Measurements from ENCODE around the gene MED8. TPM values are rescaled to one million over a fixed set of nuclear protein-coding genes. Genes with fewer than 3 reads are reported as not detected.

The MED8 gene
- total and polyA plus RNA-seq, 2 donors (not counting 1 experiment from before 2014, with no cell fraction given), result 49.7 to 69.2 TPM

GRCh38 chr1:43427941-43428340, 38.3 kb upstream of the MED8 start:
- Histone ChIP-seq H3K79me2 (ENCODE audit: control insufficient read depth, insufficient read depth, low read length) (no peaks in the 10 kb centered on the region), H3K36me3 (ENCODE audit: control insufficient read depth, insufficient read depth, low read length) (peaks cover 60% of the 10 kb centered on the region), H4K20me1 (ENCODE audit: control insufficient read depth, extremely low read depth, insufficient read depth, low read length) (no peaks in the 10 kb centered on the region), H3K27me3 (ENCODE audit: control insufficient read depth, insufficient read depth, low read length) (no peaks in the 10 kb centered on the region), H3K4me1 (ENCODE audit: control insufficient read depth, extremely low read depth, insufficient read depth, low read length) (no peaks in the 10 kb centered on the region), H3K4me3 (replicated peaks in 1 of 4; ENCODE audit: control extremely low read depth in 1 of 4, insufficient read depth in 1 of 4, low read depth in 3 of 4, low read length in 4 of 4) (no peak overlapping the region), H3K9ac (ENCODE audit: insufficient read depth, low read length) (no peak overlapping the region), H3K4me2 (ENCODE audit: extremely low read depth, insufficient read depth, low read length) (no peak overlapping the region), H3K27ac (ENCODE audit: insufficient read depth, low read length) (no peak overlapping the region), H3K9me3 (ENCODE audit: control insufficient read depth, insufficient read depth, low read depth, low read length) (no peaks in the 10 kb centered on the region), H2AFZ (ENCODE audit: low read length) (no peak overlapping the region)
- TF ChIP-seq EZH2 (IDR thresholded peaks at IDR 0.05; ENCODE audit: low read length, missing control alignments) (no peak), CTCF (conservative IDR thresholded peaks at IDR 0.05 in 1 of 2, IDR thresholded peaks at IDR 0.05 in 1 of 2; ENCODE audit: low read depth in 1 of 2, low read length in 2 of 2) (no peak)
- no peak for DNase-seq (ENCODE audit: low read depth in 2 of 2)

- TF ChIP-seq EZH2 (IDR thresholded peaks at IDR 0.05; ENCODE audit: low read length, missing control alignments) (no peak), CTCF (conservative IDR thresholded peaks at IDR 0.05 in 1 of 2, IDR thresholded peaks at IDR 0.05 in 1 of 2; ENCODE audit: low read depth in 1 of 2, low read length in 2 of 2) (no peak)
- no peaks in the 10 kb centered on the region for H3K79me2 ChIP-seq (ENCODE audit: control insufficient read depth, insufficient read depth, low read length)
- H3K4me3 ChIP-seq (replicated peaks in 1 of 4; ENCODE audit: control extremely low read depth in 1 of 4, insufficient read depth in 1 of 4, low read depth in 3 of 4, low read length in 4 of 4), result no peak overlapping the region
- peaks cover 60% of the 10 kb centered on the region for H3K36me3 ChIP-seq (ENCODE audit: control insufficient read depth, insufficient read depth, low read length)
- H2AFZ ChIP-seq (ENCODE audit: low read length), result no peak overlapping the region
- no peaks in the 10 kb centered on the region for H3K9me3 ChIP-seq (ENCODE audit: control insufficient read depth, insufficient read depth, low read depth, low read length)
- H4K20me1 ChIP-seq (ENCODE audit: control insufficient read depth, extremely low read depth, insufficient read depth, low read length), result no peaks in the 10 kb centered on the region
- H3K27ac ChIP-seq (ENCODE audit: insufficient read depth, low read length), result no peak overlapping the region
- H3K27me3 ChIP-seq (ENCODE audit: control insufficient read depth, insufficient read depth, low read length), result no peaks in the 10 kb centered on the region
- H3K9ac ChIP-seq (ENCODE audit: insufficient read depth, low read length), result no peak overlapping the region
- no peak overlapping the region for H3K4me2 ChIP-seq (ENCODE audit: extremely low read depth, insufficient read depth, low read length)
- DNase-seq (ENCODE audit: low read depth in 2 of 2), result no peak
- H3K4me1 ChIP-seq (ENCODE audit: control insufficient read depth, extremely low read depth, insufficient read depth, low read length), result no peaks in the 10 kb centered on the region
Observed at GRCh38 chr1:43427524-43427923, 37.9 kb upstream of the MED8 start.

- DNase-seq (ENCODE audit: low read depth in 2 of 2), result no peak
- Histone ChIP-seq H3K4me2 (ENCODE audit: extremely low read depth, insufficient read depth, low read length) (no peak overlapping the region), H3K27ac (ENCODE audit: insufficient read depth, low read length) (no peak overlapping the region), H4K20me1 (ENCODE audit: control insufficient read depth, extremely low read depth, insufficient read depth, low read length) (no peaks in the 10 kb centered on the region), H3K4me3 (replicated peaks in 1 of 4; ENCODE audit: control extremely low read depth in 1 of 4, insufficient read depth in 1 of 4, low read depth in 3 of 4, low read length in 4 of 4) (no peak overlapping the region), H3K4me1 (ENCODE audit: control insufficient read depth, extremely low read depth, insufficient read depth, low read length) (no peaks in the 10 kb centered on the region), H2AFZ (ENCODE audit: low read length) (no peak overlapping the region), H3K27me3 (ENCODE audit: control insufficient read depth, insufficient read depth, low read length) (no peaks in the 10 kb centered on the region), H3K79me2 (ENCODE audit: control insufficient read depth, insufficient read depth, low read length) (no peaks in the 10 kb centered on the region), H3K9me3 (ENCODE audit: control insufficient read depth, insufficient read depth, low read depth, low read length) (no peaks in the 10 kb centered on the region), H3K36me3 (ENCODE audit: control insufficient read depth, insufficient read depth, low read length) (peaks cover 58% of the 10 kb centered on the region), H3K9ac (ENCODE audit: insufficient read depth, low read length) (no peak overlapping the region)
- TF ChIP-seq EZH2 (IDR thresholded peaks at IDR 0.05; ENCODE audit: low read length, missing control alignments) (no peak), CTCF (conservative IDR thresholded peaks at IDR 0.05 in 1 of 2, IDR thresholded peaks at IDR 0.05 in 1 of 2; ENCODE audit: low read depth in 1 of 2, low read length in 2 of 2) (no peak)
Observed at GRCh38 chr1:43426221-43426620, 36.6 kb upstream of the MED8 start.
